K562 (cell line): ENCODE results near the gene FAM53A. TPM values are rescaled to one million over a fixed set of nuclear protein-coding genes. Genes with fewer than 3 reads are reported as not detected.
A peak's percentile ranks its signal among the peaks of the same experiment; 100 is the strongest.

Experiments used
- CBX2 ChIP-seq: fragments of 200-600 bp; sonication (generic); IDR thresholded peaks from one replicate; pipeline ENCODE4 v1.6.1; 2012; ENCODE audit warnings: mild to moderate bottlenecking, low read length, inconsistent platforms; ENCODE audit not compliant: insufficient read depth, poor library complexity, severe bottlenecking
- DIDO1 ChIP-seq: fragments of 450-650 bp; IDR thresholded peaks from 2 replicates; pipeline ENCODE4 v1.6.1; 2016; ENCODE audit warnings: low read depth, missing biosample characterization, missing genetic modification characterization
- DMBX1 ChIP-seq: fragments of 250-450 bp; sonication (Bioruptor Pico); IDR thresholded peaks from 2 replicates; pipeline ENCODE4 v1.8.0; 2022; ENCODE audit warnings: inconsistent platforms, mild to moderate bottlenecking, moderate library complexity, borderline replicate concordance
- NR2F6 ChIP-seq: fragments of 450-650 bp; formaldehyde crosslinking; IDR thresholded peaks from 2 replicates; pipeline ENCODE4 v1.4.0; 2020; ENCODE audit warnings: mild to moderate bottlenecking
- PTTG1 ChIP-seq: fragments of 450-650 bp; IDR thresholded peaks from 2 replicates; pipeline ENCODE4 v1.6.1; 2016; ENCODE audit warnings: low read depth, mild to moderate bottlenecking, missing genetic modification characterization, missing compliant biosample characterization
- RCOR1 ChIP-seq, 2 experiments: IDR thresholded peaks; 2 replicates each; pipeline ENCODE4 v1.6.1; 2012; ENCODE audit warnings: low read depth in 2 of 2, low read length in 2 of 2, borderline replicate concordance in 1 of 2, improper control_type of control experiment in 1 of 2
- STAT5A ChIP-seq: IDR thresholded peaks from 2 replicates; pipeline ENCODE4 v1.6.1; 2012; ENCODE audit warnings: low read length, inconsistent platforms, borderline replicate concordance
- TBL1XR1 ChIP-seq, 2 experiments: IDR thresholded peaks; 2 replicates each; pipeline ENCODE4 v1.6.1; 2012; ENCODE audit warnings: improper control_type of control experiment in 2 of 2, low read length in 2 of 2, mild to moderate bottlenecking in 1 of 2
- TCF7L2 ChIP-seq: fragments of 150-350 bp; IDR thresholded peaks from 2 replicates; pipeline ENCODE4 v1.6.1; 2016; ENCODE audit warnings: low read depth, mild to moderate bottlenecking, low read length, moderate library complexity
- ZNF184 ChIP-seq: sonication (generic); formaldehyde crosslinking; IDR thresholded peaks from 2 replicates; pipeline ENCODE4 v1.5.0; 2020; ENCODE audit warnings: missing genetic modification reagents
- ZNF253 ChIP-seq: fragments of 250-450 bp; sonication (Bioruptor Pico); conservative IDR thresholded peaks from 2 replicates; pipeline ENCODE4 v1.6.1; 2021; ENCODE audit warnings: mild to moderate bottlenecking
- ZNF444 ChIP-seq: fragments of 250-450 bp; sonication (Bioruptor Pico); IDR thresholded peaks from 2 replicates; pipeline ENCODE4 v1.4.0; 2020; ENCODE audit warnings: mild to moderate bottlenecking, moderate library complexity
- ZNF785 ChIP-seq: fragments of 250-450 bp; sonication (Bioruptor Pico); IDR thresholded peaks from 2 replicates; pipeline ENCODE4 v1.4.0; 2020; ENCODE audit warnings: mild to moderate bottlenecking
- polyA plus RNA-seq, 8 experiments: library from polyadenylated mRNA; depleted of rRNA in 4 of 8; stranded (reverse) in 5 of 8; unstranded in 3 of 8; fragments of >200 nt; fragmentation: Nextera tagmentation in 2 of 8; fragmentation: Illumina TruSeq in 1 of 8; extraction: Ambion mirVana in 2 of 8; extraction: Trizol in 1 of 8; gene quantifications; 2 replicates each; pipeline versions ENCODE4 v1.2.1 to v1.2.3, GENCODE V29; 2011 to 2014; ENCODE audit warnings: inconsistent platforms in 1 of 8, missing spikeins in 1 of 8
- total RNA-seq, 7 experiments: library from RNA; depleted of rRNA in 6 of 7; stranded (reverse); fragments of >200 nt in 6 of 7; fragmentation: Illumina TruSeq in 2 of 7; extraction: Trizol in 2 of 7; gene quantifications; 2 replicates each; pipeline versions ENCODE4 v1.2.1 to v1.2.3, GENCODE V29; 2011 to 2021; ENCODE audit warnings: low replicate concordance in 1 of 7
- TF ChIP-seq, protein P1 (sequence below): sonication (generic); formaldehyde crosslinking; IDR thresholded peaks from 2 replicates; pipeline ENCODE4 v1.9.0; 2022; ENCODE audit warnings: mild to moderate bottlenecking, missing genetic modification reagents
- TF ChIP-seq, protein P2 (sequence below): fragments of 450-650 bp; formaldehyde crosslinking; IDR thresholded peaks from 2 replicates; pipeline ENCODE4 v1.4.0; 2020; ENCODE audit warnings: mild to moderate bottlenecking
- TF ChIP-seq, protein P3 (sequence below): sonication (generic); formaldehyde crosslinking; IDR thresholded peaks from 2 replicates; pipeline ENCODE4 v1.8.0; 2022; ENCODE audit warnings: mild to moderate bottlenecking, low read depth, missing genetic modification reagents
- TF ChIP-seq, protein P4 (sequence below): fragments of 450-650 bp; IDR thresholded peaks from 2 replicates; pipeline ENCODE4 v1.6.1; 2017; ENCODE audit warnings: mild to moderate bottlenecking, moderate library complexity
- TF ChIP-seq, protein P5 (sequence below): IDR thresholded peaks from 2 replicates; pipeline ENCODE4 v1.6.1; 2014; ENCODE audit warnings: antibody characterized with exemption
- TF ChIP-seq, protein P6 (sequence below): sonication (generic); formaldehyde crosslinking; IDR thresholded peaks from 2 replicates; pipeline ENCODE4 v1.8.0; 2023; ENCODE audit warnings: mild to moderate bottlenecking, missing genetic modification reagents

FAM53A gene
- total and polyA plus RNA-seq, 9 of the 15 experiments (the other 6 are each of a cell fraction or from before 2014, with no cell fraction given), result 0.53 to 2.7 (median 1.4) TPM; not detected in 2

DNA sequence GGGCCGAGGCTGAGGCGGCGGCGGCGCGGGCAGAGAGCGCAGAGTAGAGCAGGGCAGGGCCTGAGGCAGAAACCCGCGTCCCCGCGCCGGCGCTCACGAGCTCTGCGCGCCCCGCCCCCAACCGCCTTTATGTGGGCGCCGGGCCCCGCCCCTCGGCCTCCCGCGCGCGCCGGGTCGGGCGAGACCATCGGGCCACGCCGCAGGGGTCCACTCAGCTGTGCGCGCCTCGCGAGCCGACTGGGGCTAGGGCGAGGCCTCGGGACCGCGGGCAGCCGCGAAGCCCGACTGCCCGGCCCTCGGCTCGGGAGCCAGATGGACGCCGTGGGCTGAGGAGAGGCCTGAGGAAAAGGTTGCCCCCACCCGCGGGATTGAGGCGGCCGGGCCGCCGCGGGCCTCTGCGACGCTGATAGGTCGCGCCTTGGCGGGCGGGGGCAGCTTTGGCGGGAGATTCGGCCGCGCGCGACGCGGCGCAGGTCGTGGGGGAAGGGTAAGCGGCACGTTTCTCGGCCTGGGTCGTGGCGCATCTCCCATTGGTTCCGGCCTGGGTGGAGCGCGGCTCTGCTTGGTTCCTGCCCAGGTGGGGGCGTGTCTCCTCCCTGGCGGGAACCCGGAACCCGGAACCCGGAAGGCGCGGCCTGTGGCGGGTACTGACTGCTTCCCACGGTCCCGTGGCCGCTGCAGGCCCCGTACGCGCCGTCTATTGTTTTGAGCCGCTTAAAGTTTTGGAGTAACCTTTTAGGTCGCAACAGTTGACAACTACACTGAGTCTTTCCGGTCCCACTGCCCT lies 28.3 kb upstream of the FAM53A start, which contains the start of gene SLBP (continued):
- TF ChIP-seq, protein P1, sequence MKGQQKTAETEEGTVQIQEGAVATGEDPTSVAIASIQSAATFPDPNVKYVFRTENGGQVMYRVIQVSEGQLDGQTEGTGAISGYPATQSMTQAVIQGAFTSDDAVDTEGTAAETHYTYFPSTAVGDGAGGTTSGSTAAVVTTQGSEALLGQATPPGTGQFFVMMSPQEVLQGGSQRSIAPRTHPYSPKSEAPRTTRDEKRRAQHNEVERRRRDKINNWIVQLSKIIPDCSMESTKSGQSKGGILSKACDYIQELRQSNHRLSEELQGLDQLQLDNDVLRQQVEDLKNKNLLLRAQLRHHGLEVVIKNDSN (CRISPR knock-in tag), result peak; percentile 67; the same call in 1 of the 2 replicates
- TF ChIP-seq, protein P2, sequence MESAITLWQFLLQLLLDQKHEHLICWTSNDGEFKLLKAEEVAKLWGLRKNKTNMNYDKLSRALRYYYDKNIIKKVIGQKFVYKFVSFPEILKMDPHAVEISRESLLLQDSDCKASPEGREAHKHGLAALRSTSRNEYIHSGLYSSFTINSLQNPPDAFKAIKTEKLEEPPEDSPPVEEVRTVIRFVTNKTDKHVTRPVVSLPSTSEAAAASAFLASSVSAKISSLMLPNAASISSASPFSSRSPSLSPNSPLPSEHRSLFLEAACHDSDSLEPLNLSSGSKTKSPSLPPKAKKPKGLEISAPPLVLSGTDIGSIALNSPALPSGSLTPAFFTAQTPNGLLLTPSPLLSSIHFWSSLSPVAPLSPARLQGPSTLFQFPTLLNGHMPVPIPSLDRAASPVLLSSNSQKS (CRISPR knock-in tag), result no peak
- TF ChIP-seq ZNF184 (CRISPR knock-in tag), result no peak
- no peak for TF ChIP-seq TBL1XR1 (IDR thresholded peaks at IDR 0.05; ENCODE audit: low read length in 2 of 2)
- no peak for TF ChIP-seq STAT5A
- no peak for TF ChIP-seq ZNF785 (CRISPR knock-in tag)
- TF ChIP-seq ZNF444 (CRISPR knock-in tag), result no peak
- no peak for TF ChIP-seq ZNF253 (CRISPR knock-in tag)
- TF ChIP-seq, protein P3, sequence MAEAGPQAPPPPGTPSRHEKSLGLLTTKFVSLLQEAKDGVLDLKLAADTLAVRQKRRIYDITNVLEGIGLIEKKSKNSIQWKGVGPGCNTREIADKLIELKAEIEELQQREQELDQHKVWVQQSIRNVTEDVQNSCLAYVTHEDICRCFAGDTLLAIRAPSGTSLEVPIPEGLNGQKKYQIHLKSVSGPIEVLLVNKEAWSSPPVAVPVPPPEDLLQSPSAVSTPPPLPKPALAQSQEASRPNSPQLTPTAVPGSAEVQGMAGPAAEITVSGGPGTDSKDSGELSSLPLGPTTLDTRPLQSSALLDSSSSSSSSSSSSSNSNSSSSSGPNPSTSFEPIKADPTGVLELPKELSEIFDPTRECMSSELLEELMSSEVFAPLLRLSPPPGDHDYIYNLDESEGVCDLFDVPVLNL (CRISPR knock-in tag), result peak; percentile 95
- TF ChIP-seq DIDO1, result peak; percentile 13; the same call in 1 of the 2 replicates
- TF ChIP-seq, protein P4, sequence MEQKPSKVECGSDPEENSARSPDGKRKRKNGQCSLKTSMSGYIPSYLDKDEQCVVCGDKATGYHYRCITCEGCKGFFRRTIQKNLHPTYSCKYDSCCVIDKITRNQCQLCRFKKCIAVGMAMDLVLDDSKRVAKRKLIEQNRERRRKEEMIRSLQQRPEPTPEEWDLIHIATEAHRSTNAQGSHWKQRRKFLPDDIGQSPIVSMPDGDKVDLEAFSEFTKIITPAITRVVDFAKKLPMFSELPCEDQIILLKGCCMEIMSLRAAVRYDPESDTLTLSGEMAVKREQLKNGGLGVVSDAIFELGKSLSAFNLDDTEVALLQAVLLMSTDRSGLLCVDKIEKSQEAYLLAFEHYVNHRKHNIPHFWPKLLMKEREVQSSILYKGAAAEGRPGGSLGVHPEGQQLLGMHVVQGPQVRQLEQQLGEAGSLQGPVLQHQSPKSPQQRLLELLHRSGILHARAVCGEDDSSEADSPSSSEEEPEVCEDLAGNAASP, result no peak
- no peak for TF ChIP-seq CBX2
- TF ChIP-seq, protein P5, sequence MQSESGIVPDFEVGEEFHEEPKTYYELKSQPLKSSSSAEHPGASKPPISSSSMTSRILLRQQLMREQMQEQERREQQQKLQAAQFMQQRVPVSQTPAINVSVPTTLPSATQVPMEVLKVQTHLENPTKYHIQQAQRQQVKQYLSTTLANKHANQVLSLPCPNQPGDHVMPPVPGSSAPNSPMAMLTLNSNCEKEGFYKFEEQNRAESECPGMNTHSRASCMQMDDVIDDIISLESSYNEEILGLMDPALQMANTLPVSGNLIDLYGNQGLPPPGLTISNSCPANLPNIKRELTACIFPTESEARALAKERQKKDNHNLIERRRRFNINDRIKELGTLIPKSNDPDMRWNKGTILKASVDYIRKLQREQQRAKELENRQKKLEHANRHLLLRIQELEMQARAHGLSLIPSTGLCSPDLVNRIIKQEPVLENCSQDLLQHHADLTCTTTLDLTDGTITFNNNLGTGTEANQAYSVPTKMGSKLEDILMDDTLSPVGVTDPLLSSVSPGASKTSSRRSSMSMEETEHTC, result 0 out of 2 replicates have a peak, but pooled peaks have one; percentile 16
- peak; percentile 85 for TF ChIP-seq TCF7L2
- peak in 1 of 2 experiments; percentile 53; a peak in 1 of 4 replicates for TF ChIP-seq RCOR1 (IDR thresholded peaks at IDR 0.05; ENCODE audit: borderline replicate concordance in 1 of 2, low read depth in 2 of 2, low read length in 2 of 2)
- TF ChIP-seq, protein P6, sequence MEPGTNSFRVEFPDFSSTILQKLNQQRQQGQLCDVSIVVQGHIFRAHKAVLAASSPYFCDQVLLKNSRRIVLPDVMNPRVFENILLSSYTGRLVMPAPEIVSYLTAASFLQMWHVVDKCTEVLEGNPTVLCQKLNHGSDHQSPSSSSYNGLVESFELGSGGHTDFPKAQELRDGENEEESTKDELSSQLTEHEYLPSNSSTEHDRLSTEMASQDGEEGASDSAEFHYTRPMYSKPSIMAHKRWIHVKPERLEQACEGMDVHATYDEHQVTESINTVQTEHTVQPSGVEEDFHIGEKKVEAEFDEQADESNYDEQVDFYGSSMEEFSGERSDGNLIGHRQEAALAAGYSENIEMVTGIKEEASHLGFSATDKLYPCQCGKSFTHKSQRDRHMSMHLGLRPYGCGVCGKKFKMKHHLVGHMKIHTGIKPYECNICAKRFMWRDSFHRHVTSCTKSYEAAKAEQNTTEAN (CRISPR knock-in tag), result peak; percentile 84; the same call in 1 of the 2 replicates
- 0 out of 2 replicates have a peak, but pooled peaks have one; percentile 50 for TF ChIP-seq DMBX1 (CRISPR knock-in tag)
- TF ChIP-seq NR2F6, result no peak
- no peak for TF ChIP-seq PTTG1 (tag)
